ENCODE results near the gene CNBD2. TPM values are rescaled to one million over a fixed set of nuclear protein-coding genes. Genes with fewer than 3 reads are reported as not detected.

The CNBD2 gene
- total and polyA plus RNA-seq, 10 of the 15 experiments (the other 5 are each of a cell fraction or from before 2014, with no cell fraction given) = 0.86 to 7.4 (median 4.6) TPM

- TF ChIP-seq POLR2A (IDR thresholded peaks at IDR 0.05; ENCODE audit: low read depth, low read length) (peak; percentile 67), FOXK2 (IDR thresholded peaks at IDR 0.05) (peak; percentile 18; the same call in 1 of the 2 replicates), BMI1 (IDR thresholded peaks at IDR 0.05; ENCODE audit: borderline replicate concordance) (peak; percentile 96), HDGF (IDR thresholded peaks at IDR 0.05) (peak; percentile 91), NBN (IDR thresholded peaks at IDR 0.05) (0 out of 2 replicates have a peak, but pooled peaks have one; percentile 55), TCF3 (IDR thresholded peaks at IDR 0.05; ENCODE audit: borderline replicate concordance, insufficient read depth, low read depth, low read length) (0 out of 2 replicates have a peak, but pooled peaks have one; percentile 46), CREB1 (IDR thresholded peaks at IDR 0.05; ENCODE audit: low read depth) (no peak), IKZF1 (conservative IDR thresholded peaks at IDR 0.05) (peak; percentile 78), LARP7 (IDR thresholded peaks at IDR 0.05) (peak; percentile 27), MXI1 (IDR thresholded peaks at IDR 0.05; ENCODE audit: low read depth, low read length) (peak; percentile 67; the same call in 1 of the 2 replicates)
- TF ChIP-seq, protein P1, sequence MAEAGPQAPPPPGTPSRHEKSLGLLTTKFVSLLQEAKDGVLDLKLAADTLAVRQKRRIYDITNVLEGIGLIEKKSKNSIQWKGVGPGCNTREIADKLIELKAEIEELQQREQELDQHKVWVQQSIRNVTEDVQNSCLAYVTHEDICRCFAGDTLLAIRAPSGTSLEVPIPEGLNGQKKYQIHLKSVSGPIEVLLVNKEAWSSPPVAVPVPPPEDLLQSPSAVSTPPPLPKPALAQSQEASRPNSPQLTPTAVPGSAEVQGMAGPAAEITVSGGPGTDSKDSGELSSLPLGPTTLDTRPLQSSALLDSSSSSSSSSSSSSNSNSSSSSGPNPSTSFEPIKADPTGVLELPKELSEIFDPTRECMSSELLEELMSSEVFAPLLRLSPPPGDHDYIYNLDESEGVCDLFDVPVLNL (IDR thresholded peaks at IDR 0.05; ENCODE audit: low read depth, low read length) = no peak
- TF ChIP-seq, protein P2, sequence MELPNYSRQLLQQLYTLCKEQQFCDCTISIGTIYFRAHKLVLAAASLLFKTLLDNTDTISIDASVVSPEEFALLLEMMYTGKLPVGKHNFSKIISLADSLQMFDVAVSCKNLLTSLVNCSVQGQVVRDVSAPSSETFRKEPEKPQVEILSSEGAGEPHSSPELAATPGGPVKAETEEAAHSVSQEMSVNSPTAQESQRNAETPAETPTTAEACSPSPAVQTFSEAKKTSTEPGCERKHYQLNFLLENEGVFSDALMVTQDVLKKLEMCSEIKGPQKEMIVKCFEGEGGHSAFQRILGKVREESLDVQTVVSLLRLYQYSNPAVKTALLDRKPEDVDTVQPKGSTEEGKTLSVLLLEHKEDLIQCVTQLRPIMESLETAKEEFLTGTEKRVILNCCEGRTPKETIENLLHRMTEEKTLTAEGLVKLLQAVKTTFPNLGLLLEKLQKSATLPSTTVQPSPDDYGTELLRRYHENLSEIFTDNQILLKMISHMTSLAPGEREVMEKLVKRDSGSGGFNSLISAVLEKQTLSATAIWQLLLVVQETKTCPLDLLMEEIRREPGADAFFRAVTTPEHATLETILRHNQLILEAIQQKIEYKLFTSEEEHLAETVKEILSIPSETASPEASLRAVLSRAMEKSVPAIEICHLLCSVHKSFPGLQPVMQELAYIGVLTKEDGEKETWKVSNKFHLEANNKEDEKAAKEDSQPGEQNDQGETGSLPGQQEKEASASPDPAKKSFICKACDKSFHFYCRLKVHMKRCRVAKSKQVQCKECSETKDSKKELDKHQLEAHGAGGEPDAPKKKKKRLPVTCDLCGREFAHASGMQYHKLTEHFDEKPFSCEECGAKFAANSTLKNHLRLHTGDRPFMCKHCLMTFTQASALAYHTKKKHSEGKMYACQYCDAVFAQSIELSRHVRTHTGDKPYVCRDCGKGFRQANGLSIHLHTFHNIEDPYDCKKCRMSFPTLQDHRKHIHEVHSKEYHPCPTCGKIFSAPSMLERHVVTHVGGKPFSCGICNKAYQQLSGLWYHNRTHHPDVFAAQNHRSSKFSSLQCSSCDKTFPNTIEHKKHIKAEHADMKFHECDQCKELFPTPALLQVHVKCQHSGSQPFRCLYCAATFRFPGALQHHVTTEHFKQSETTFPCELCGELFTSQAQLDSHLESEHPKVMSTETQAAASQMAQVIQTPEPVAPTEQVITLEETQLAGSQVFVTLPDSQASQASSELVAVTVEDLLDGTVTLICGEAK (IDR thresholded peaks at IDR 0.05; ENCODE audit: borderline replicate concordance) = 0 out of 2 replicates have a peak, but pooled peaks have one; percentile 8
Measured at GRCh38 chr20:36064658-36065426, 96.5 kb downstream of the CNBD2 start (continued).

Measured in GM12878 (cell line).